OCI-LY3 (cell line): ENCODE measurements around the gene ERBB2.
A peak's percentile ranks its signal among the peaks of the same experiment; 100 is the strongest.

Experiments
- H2AFZ ChIP-seq: fragments of 200-600, 300-600 bp; shearing (Covaris generic); 2 replicates; pipeline ENCODE4 v1.6.0; 2014; ENCODE audit warnings: antibody characterized with exemption, low read depth, low read length
- H3K27ac ChIP-seq: fragments of 200-600, 300-600 bp; sonication (generic); 2 replicates; pipeline ENCODE4 v1.5.1; 2014; ENCODE audit warnings: mild to moderate bottlenecking, low read length, moderate library complexity, mixed read lengths
- H3K27me3 ChIP-seq: fragments of 200-600, 300-600 bp; sonication (generic); 2 replicates; pipeline ENCODE4 v1.6.1; 2014; ENCODE audit warnings: low read depth, low read length, mixed read lengths
- H3K36me3 ChIP-seq: fragments of 200-600, 300-600 bp; sonication (generic); replicated peaks from 2 replicates; pipeline ENCODE3; 2014; ENCODE audit warnings: low read depth, low read length, mixed read lengths
- H3K4me1 ChIP-seq: fragments of 300-600, 200-600 bp; sonication (generic); 2 replicates; pipeline ENCODE4 v1.6.1; 2014; ENCODE audit warnings: low read length, mixed read lengths
- H3K4me2 ChIP-seq: fragments of 200-600, 300-600 bp; sonication (generic); 2 replicates; pipeline ENCODE4 v1.6.1; 2014; ENCODE audit warnings: low read length, mixed read lengths
- H3K4me3 ChIP-seq: fragments of 300-600, 200-600 bp; sonication (generic); 2 replicates; pipeline ENCODE4 v1.5.1; 2014; ENCODE audit warnings: antibody characterized with exemption, mild to moderate bottlenecking, low read length, moderate library complexity
- H3K79me2 ChIP-seq: fragments of 300-600, 200-600 bp; shearing (Covaris generic); 2 replicates; pipeline ENCODE4 v1.6.1; 2014; ENCODE audit warnings: mild to moderate bottlenecking, low read length, mixed read lengths
- H3K9ac ChIP-seq: fragments of 300-600, 200-600 bp; shearing (Covaris generic); 2 replicates; pipeline ENCODE4 v1.6.0; 2014; ENCODE audit warnings: mild to moderate bottlenecking, low read length, moderate library complexity
- H3K9me3 ChIP-seq: fragments of 200-600, 300-600 bp; shearing (Covaris generic); 2 replicates; pipeline ENCODE4 v1.6.1; 2014; ENCODE audit warnings: low read length, mixed read lengths; ENCODE audit not compliant: insufficient read depth
- H4K20me1 ChIP-seq: fragments of 200-600, 300-600 bp; sonication (generic); 2 replicates; pipeline ENCODE4 v1.6.1; 2016; ENCODE audit warnings: low read length, mixed read lengths; ENCODE audit not compliant: insufficient read depth
- CTCF ChIP-seq: fragments of 200-600, 300-600 bp; sonication (generic); IDR thresholded peaks from 2 replicates; pipeline ENCODE4 v1.5.1; 2014; ENCODE audit warnings: antibody characterized with exemption, low read length, low read depth
- EZH2phosphoT487 ChIP-seq: fragments of 200-600 bp; shearing (Covaris generic); IDR thresholded peaks from 2 replicates; pipeline ENCODE4 v1.6.1; 2018; ENCODE audit warnings: antibody characterized with exemption, mixed run types, low read depth

Gene ERBB2

GRCh38 chr17:39753514-39754160 lies 53.8 kb downstream of the ERBB2 start:
- peak overlapping the region; percentile 78 for H3K4me3 ChIP-seq
- H4K20me1 ChIP-seq, result no peaks in the 10 kb centered on the region
- TF ChIP-seq CTCF, result no peak
- H3K27ac ChIP-seq, result peak overlapping the region; percentile 87
- no peaks in the 10 kb centered on the region for H3K36me3 ChIP-seq
- H3K9ac ChIP-seq, result peak overlapping the region; percentile 93
- no peaks in the 10 kb centered on the region; the same call in 1 of the 2 replicates for H3K9me3 ChIP-seq
- H3K27me3 ChIP-seq, result no peaks in the 10 kb centered on the region
- peak overlapping the region; percentile 44; the same call in 1 of the 2 replicates for H2AFZ ChIP-seq
- H3K79me2 ChIP-seq, result peaks cover 15% of the 10 kb centered on the region
- peaks cover 50% of the 10 kb centered on the region for H3K4me1 ChIP-seq
- peak overlapping the region; percentile 85 for H3K4me2 ChIP-seq

- peaks cover 23% of the 10 kb centered on the region for H3K79me2 ChIP-seq
- no peaks in the 10 kb centered on the region for H3K27me3 ChIP-seq
- peak overlapping the region; percentile 99 for H3K9ac ChIP-seq
- H2AFZ ChIP-seq, result peak overlapping the region; percentile 44; the same call in 1 of the 2 replicates
- peak overlapping the region; percentile 78 for H3K4me3 ChIP-seq
- peak overlapping the region; percentile 92 for H3K4me2 ChIP-seq
- peaks cover 57% of the 10 kb centered on the region for H3K4me1 ChIP-seq
- TF ChIP-seq CTCF (peak; percentile 61), EZH2phosphoT487 (no peak)
- H3K9me3 ChIP-seq, result no peaks in the 10 kb centered on the region; the same call in 1 of the 2 replicates
- peaks cover 5% of the 10 kb centered on the region for H3K36me3 ChIP-seq
- peak overlapping the region; percentile 97 for H3K27ac ChIP-seq
- H4K20me1 ChIP-seq, result no peaks in the 10 kb centered on the region
Measured at GRCh38 chr17:39754161-39754957, 54.5 kb downstream of the ERBB2 start.

GRCh38 chr17:39754958-39755553 lies 55.2 kb downstream of the ERBB2 start:
- H2AFZ ChIP-seq, result no peak overlapping the region
- H4K20me1 ChIP-seq, result no peaks in the 10 kb centered on the region
- H3K9ac ChIP-seq, result peak overlapping the region; percentile 99
- H3K36me3 ChIP-seq, result peaks cover 7% of the 10 kb centered on the region
- no peak for TF ChIP-seq CTCF
- no peak for TF ChIP-seq EZH2phosphoT487
- no peaks in the 10 kb centered on the region for H3K27me3 ChIP-seq
- H3K9me3 ChIP-seq, result no peaks in the 10 kb centered on the region; the same call in 1 of the 2 replicates
- peak overlapping the region; percentile 78 for H3K4me3 ChIP-seq
- H3K79me2 ChIP-seq, result peaks cover 28% of the 10 kb centered on the region
- peak overlapping the region; percentile 92 for H3K4me2 ChIP-seq
- peak overlapping the region; percentile 97 for H3K27ac ChIP-seq
- peaks cover 64% of the 10 kb centered on the region for H3K4me1 ChIP-seq
